Measurements from ENCODE around the gene TRIM65.

The TRIM65 gene

GRCh38 chr17:75896415-75897159 is at the start of gene TRIM65:
TRIM65 (minus strand) TSS chr17:75896951; CDS start chr17:75896937, 14 bp downstream.
- DNase-seq (ENCODE audit: low spot score) = peak; percentile 99

- peak; percentile 64 for DNase-seq (ENCODE audit: low spot score)
Observed at GRCh38 chr17:75945211-75945610, 48.5 kb upstream of the TRIM65 start.

GRCh38 chr17:75943491-75943890 is 46.7 kb upstream of the TRIM65 start:
- DNase-seq (ENCODE audit: low spot score) = no peak

GRCh38 chr17:75942473-75942872 is 45.7 kb upstream of the TRIM65 start:
- no peak for DNase-seq (ENCODE audit: low spot score)

GRCh38 chr17:75941442-75941819 is 44.7 kb upstream of the TRIM65 start:
- peak; percentile 41 for DNase-seq (ENCODE audit: low spot score)

GRCh38 chr17:75940727-75941441 is 44.1 kb upstream of the TRIM65 start, which contains the start of gene FBF1:
FBF1 (minus strand) TSS chr17:75941042; CDS start chr17:75938149, 2,893 bp downstream.
- peak; percentile 100 for DNase-seq (ENCODE audit: low spot score)

GRCh38 chr17:75937652-75938051 is 40.9 kb upstream of the TRIM65 start:
- no peak for DNase-seq (ENCODE audit: low spot score)

- DNase-seq (ENCODE audit: low spot score) = no peak
Observed at GRCh38 chr17:75933808-75934207, 37.1 kb upstream of the TRIM65 start.

GRCh38 chr17:75932852-75933251 is 36.1 kb upstream of the TRIM65 start:
- no peak for DNase-seq (ENCODE audit: low spot score)

GRCh38 chr17:75931062-75931461 is 34.3 kb upstream of the TRIM65 start:
- no peak for DNase-seq (ENCODE audit: low spot score)

- DNase-seq (ENCODE audit: low spot score) = peak; percentile 71
Observed at GRCh38 chr17:75927286-75927922, 30.7 kb upstream of the TRIM65 start.

- no peak for DNase-seq (ENCODE audit: low spot score)
Observed at GRCh38 chr17:75926456-75926855, 29.7 kb upstream of the TRIM65 start.

GRCh38 chr17:75925912-75926311 is 29.2 kb upstream of the TRIM65 start:
- DNase-seq (ENCODE audit: low spot score) = no peak

- no peak for DNase-seq (ENCODE audit: low spot score)
Observed at GRCh38 chr17:75925103-75925502, 28.4 kb upstream of the TRIM65 start.

GRCh38 chr17:75922963-75923874 is 26.5 kb upstream of the TRIM65 start:
- no peak for DNase-seq (ENCODE audit: low spot score)

- peak; percentile 28 for DNase-seq (ENCODE audit: low spot score)
Observed at GRCh38 chr17:75922173-75922961, 25.6 kb upstream of the TRIM65 start.

- peak; percentile 31 for DNase-seq (ENCODE audit: low spot score)
Observed at GRCh38 chr17:75921596-75921995, 24.8 kb upstream of the TRIM65 start.

- DNase-seq (ENCODE audit: low spot score) = no peak
Observed at GRCh38 chr17:75920045-75920560, 23.4 kb upstream of the TRIM65 start.

GRCh38 chr17:75919611-75920010 is 22.9 kb upstream of the TRIM65 start:
- no peak for DNase-seq (ENCODE audit: low spot score)

GRCh38 chr17:75917917-75918445 is 21.2 kb upstream of the TRIM65 start:
- DNase-seq (ENCODE audit: low spot score) = no peak
